ENCODE results near the gene CRISPLD2. TPM values are rescaled to one million over a fixed set of nuclear protein-coding genes. Genes with fewer than 3 reads are reported as not detected.

Gene CRISPLD2
- total RNA-seq, 1 donor from 2014 or later = 17.8 TPM

DNA sequence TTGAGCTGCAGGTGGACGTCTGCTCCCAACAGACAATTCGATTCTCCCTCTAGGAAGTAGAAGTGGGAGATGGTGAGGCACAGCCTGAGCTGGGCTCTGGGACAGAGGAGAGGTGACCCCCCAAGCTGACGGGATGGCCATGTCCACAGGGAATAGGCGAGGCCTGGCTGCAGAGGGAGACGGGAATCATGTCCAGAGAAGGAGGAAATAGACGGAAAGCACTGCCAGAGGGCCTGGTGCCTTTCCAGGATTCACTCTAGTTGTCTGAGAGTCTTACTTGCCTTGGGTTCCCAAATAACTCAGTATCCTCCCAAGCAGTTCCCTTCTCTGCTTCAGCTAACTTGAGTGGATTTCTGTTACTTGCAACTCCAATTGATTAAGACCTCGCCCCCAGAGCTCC, 4.3 kb upstream of the CRISPLD2 start:
- no peak for DNase-seq (ENCODE audit: extremely low spot score, unreplicated experiment)
- no peak overlapping the region for H3K27ac Mint-ChIP-seq
- no peaks in the 10 kb centered on the region for H3K9me3 Mint-ChIP-seq
- TF ChIP-seq, protein P1, sequence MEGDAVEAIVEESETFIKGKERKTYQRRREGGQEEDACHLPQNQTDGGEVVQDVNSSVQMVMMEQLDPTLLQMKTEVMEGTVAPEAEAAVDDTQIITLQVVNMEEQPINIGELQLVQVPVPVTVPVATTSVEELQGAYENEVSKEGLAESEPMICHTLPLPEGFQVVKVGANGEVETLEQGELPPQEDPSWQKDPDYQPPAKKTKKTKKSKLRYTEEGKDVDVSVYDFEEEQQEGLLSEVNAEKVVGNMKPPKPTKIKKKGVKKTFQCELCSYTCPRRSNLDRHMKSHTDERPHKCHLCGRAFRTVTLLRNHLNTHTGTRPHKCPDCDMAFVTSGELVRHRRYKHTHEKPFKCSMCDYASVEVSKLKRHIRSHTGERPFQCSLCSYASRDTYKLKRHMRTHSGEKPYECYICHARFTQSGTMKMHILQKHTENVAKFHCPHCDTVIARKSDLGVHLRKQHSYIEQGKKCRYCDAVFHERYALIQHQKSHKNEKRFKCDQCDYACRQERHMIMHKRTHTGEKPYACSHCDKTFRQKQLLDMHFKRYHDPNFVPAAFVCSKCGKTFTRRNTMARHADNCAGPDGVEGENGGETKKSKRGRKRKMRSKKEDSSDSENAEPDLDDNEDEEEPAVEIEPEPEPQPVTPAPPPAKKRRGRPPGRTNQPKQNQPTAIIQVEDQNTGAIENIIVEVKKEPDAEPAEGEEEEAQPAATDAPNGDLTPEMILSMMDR (conservative IDR thresholded peaks at IDR 0.05) = no peak
- no peak overlapping the region for H3K4me3 Mint-ChIP-seq
- H3K4me1 Mint-ChIP-seq (ENCODE audit: unreplicated experiment) = peaks cover 10% of the 10 kb centered on the region
- H3K27me3 Mint-ChIP-seq = peaks cover 20% of the 10 kb centered on the region
- no peaks in the 10 kb centered on the region for H3K36me3 Mint-ChIP-seq

DNA sequence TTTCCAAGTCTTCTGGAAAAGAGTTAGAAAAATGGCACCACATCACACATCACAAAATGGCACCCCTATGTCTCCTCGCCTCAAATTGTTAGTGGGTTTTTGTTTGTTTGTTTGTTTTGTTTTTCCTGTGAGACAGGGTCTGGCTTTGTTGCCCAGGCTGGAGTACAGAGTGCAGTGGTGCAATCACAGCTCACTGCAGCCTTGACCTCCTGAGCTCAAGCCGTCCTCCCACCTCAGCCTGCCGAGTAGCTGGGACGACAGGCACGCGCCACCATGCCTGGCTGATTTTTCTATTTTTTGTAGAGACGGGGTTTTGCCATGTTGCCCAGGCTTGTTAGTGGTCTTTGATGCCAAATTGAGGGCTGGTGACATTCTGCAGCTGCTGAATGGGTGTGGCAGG, 3.8 kb upstream of the CRISPLD2 start:
- Mint-ChIP-seq H3K27ac (no peak overlapping the region), H3K9me3 (no peaks in the 10 kb centered on the region), H3K27me3 (peaks cover 22% of the 10 kb centered on the region), H3K4me3 (no peak overlapping the region), H3K4me1 (ENCODE audit: unreplicated experiment) (peaks cover 12% of the 10 kb centered on the region), H3K36me3 (no peaks in the 10 kb centered on the region)
- TF ChIP-seq, protein P1 (conservative IDR thresholded peaks at IDR 0.05) = no peak
- no peak for DNase-seq (ENCODE audit: extremely low spot score, unreplicated experiment)

DNA sequence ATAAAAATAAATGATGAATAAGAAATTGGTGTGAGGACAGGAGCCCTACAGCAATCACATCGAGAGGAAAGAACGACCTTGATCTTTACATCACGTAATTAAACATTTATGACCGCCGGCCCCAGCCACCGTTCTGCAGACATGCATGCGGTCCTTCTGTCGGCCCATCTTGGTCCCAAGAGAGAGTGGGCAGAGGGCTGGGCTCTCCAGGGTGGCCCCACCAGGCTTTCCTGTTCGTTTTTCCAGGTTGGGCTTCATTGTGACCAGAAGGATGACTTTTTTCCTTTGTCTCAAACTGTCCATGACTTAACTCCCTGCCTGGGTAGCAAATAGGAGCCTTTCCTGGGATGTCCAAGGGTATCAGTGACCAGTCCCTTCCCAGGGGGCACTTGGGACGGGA, 3.3 kb upstream of the CRISPLD2 start:
- Mint-ChIP-seq H3K27ac (no peak overlapping the region), H3K27me3 (peaks cover 25% of the 10 kb centered on the region), H3K4me1 (ENCODE audit: unreplicated experiment) (peaks cover 16% of the 10 kb centered on the region), H3K9me3 (no peaks in the 10 kb centered on the region), H3K4me3 (no peak overlapping the region), H3K36me3 (no peaks in the 10 kb centered on the region)
- TF ChIP-seq, protein P1 (conservative IDR thresholded peaks at IDR 0.05) = no peak
- DNase-seq (ENCODE audit: extremely low spot score, unreplicated experiment) = no peak

DNA sequence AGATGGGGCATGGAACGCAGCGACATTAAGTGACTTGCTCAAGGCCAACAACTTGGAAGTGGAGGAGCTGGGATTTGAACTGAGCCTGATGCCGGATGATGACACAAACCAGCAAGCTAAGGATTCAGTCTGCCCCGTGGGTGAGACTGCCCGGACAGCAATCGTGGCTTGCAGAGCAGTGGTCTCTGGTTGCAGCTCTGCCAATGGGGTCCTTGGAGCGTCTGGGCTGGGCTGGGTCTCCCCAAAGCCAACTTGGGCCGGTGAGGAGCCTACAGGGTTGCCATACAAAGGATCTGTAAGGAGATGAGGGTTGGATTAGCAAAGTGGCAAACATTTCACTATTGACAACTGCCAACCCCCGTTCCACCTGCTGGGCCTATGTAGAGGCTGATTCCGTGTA, 2.6 kb upstream of the CRISPLD2 start:
- H3K4me1 Mint-ChIP-seq (ENCODE audit: unreplicated experiment) = peaks cover 23% of the 10 kb centered on the region
- H3K9me3 Mint-ChIP-seq = no peaks in the 10 kb centered on the region
- H3K4me3 Mint-ChIP-seq = no peak overlapping the region
- no peak for DNase-seq (ENCODE audit: extremely low spot score, unreplicated experiment)
- H3K27ac Mint-ChIP-seq = no peak overlapping the region
- H3K27me3 Mint-ChIP-seq = peaks cover 24% of the 10 kb centered on the region
- no peaks in the 10 kb centered on the region for H3K36me3 Mint-ChIP-seq
- TF ChIP-seq, protein P1 (conservative IDR thresholded peaks at IDR 0.05) = no peak

DNA sequence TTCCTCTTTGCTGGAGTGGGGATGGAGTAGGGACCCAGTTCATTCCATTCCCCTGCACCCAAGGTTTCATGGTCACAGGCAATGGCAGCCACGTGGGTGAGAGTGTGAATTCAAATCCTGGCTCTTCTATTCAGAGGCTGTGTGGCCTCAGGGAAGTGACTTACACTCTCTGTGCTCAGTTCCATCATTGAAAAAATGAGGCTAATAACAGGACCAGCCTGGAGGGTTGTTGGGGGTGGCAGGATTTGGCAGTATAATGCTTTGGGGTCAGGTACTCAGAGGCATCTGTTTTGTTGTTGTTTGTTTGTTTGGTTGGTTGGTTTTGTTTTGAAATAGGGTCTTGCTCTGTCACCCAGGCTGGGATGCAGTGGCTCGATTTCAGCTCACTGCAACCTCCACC, 2.2 kb upstream of the CRISPLD2 start:
- Mint-ChIP-seq H3K4me3 (no peak overlapping the region), H3K27ac (no peak overlapping the region), H3K36me3 (no peaks in the 10 kb centered on the region), H3K9me3 (no peaks in the 10 kb centered on the region), H3K27me3 (peaks cover 24% of the 10 kb centered on the region), H3K4me1 (ENCODE audit: unreplicated experiment) (peaks cover 27% of the 10 kb centered on the region)
- TF ChIP-seq, protein P1 (conservative IDR thresholded peaks at IDR 0.05) = no peak
- DNase-seq (ENCODE audit: extremely low spot score, unreplicated experiment) = no peak

DNA sequence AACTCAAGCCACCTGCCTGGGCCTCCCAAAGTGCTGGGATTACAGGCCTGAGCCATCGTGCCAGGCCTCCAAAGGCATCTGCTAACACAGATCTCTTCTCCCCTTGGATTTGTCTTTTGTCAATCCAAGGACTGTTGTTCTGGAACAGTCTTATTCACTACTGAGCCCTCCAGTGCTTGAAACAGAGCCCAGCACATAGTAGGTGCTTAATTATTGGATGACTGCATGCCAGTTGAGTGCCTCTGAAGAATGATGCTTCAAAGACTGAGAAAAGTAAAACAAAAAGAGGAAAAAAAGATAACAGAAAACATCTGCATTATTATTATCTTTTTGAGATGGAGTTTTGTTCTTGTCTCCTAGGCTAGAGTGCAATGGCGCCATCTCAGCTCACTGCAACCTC, 1.7 kb upstream of the CRISPLD2 start:
- TF ChIP-seq, protein P1 (conservative IDR thresholded peaks at IDR 0.05) = no peak
- Mint-ChIP-seq H3K27me3 (peaks cover 20% of the 10 kb centered on the region), H3K36me3 (no peaks in the 10 kb centered on the region), H3K4me3 (no peak overlapping the region), H3K27ac (no peak overlapping the region), H3K4me1 (ENCODE audit: unreplicated experiment) (peaks cover 28% of the 10 kb centered on the region), H3K9me3 (no peaks in the 10 kb centered on the region)
- no peak for DNase-seq (ENCODE audit: extremely low spot score, unreplicated experiment)
